Measurements from ENCODE around the gene UGP2.

Gene UGP2

DNA sequence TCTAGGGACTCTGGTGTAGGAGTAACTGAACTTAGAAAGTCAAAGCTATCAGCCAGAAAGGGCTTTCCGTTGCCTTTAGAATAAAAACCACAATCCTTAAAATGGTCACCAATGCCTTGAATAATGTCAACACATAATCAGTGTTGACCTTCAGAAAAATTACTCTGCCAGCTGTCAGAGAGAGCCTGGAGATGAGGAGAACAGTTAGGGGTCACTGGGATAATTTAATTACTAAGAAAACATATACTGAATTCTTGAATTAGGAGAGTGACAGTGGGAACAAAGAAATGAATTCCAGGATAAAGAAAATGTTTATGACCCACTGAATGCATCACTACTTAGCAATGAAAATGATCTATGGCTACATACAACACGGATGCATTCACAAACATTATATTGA, 23.4 kb upstream of the UGP2 start:
- Histone ChIP-seq H3F3A (ENCODE audit: insufficient read depth, low read length) (no peaks in the 10 kb centered on the region), H3K4me3 (ENCODE audit: low read length) (no peak overlapping the region), H3K27ac (ENCODE audit: low read length) (no peak overlapping the region), H3K79me2 (ENCODE audit: low read length) (no peaks in the 10 kb centered on the region), H4K20me1 (ENCODE audit: insufficient read depth, low read length) (no peaks in the 10 kb centered on the region), H3K9me2 (replicated peaks; ENCODE audit: insufficient read depth, low read length) (no peaks in the 10 kb centered on the region), H3K9ac (ENCODE audit: low read length) (no peak overlapping the region), H3K36me3 (replicated peaks; ENCODE audit: insufficient read depth, low read length) (no peaks in the 10 kb centered on the region), H2AFZ (ENCODE audit: low read length) (no peak overlapping the region), H3K4me2 (ENCODE audit: low read depth, low read length) (no peak overlapping the region), H3K27me3 (replicated peaks; ENCODE audit: insufficient read depth, low read length) (no peaks in the 10 kb centered on the region), H3K4me1 (ENCODE audit: low read length) (no peaks in the 10 kb centered on the region), H3K9me3 (replicated peaks; ENCODE audit: insufficient read depth, low read length) (no peaks in the 10 kb centered on the region)
- TF ChIP-seq EZH2phosphoT487 (IDR thresholded peaks at IDR 0.05; ENCODE audit: low read length) (no peak), EZH2 (optimal IDR thresholded peaks at IDR 0.05; ENCODE audit: low read depth, low read length) (no peak), CTCF (IDR thresholded peaks at IDR 0.05; ENCODE audit: low read length) (no peak)
- DNase-seq, result no peak

GRCh38 chr2:63819256-63819655, 22.4 kb upstream of the UGP2 start:
- no peaks in the 10 kb centered on the region for H3F3A ChIP-seq (ENCODE audit: insufficient read depth, low read length)
- no peaks in the 10 kb centered on the region for H3K79me2 ChIP-seq (ENCODE audit: low read length)
- H2AFZ ChIP-seq (ENCODE audit: low read length), result no peak overlapping the region

GRCh38 chr2:63819765-63820717, 21.7 kb upstream of the UGP2 start:
- Histone ChIP-seq H3K4me3 (ENCODE audit: low read length) (no peak overlapping the region), H2AFZ (ENCODE audit: low read length) (no peak overlapping the region), H3K9me2 (replicated peaks; ENCODE audit: insufficient read depth, low read length) (no peaks in the 10 kb centered on the region), H3K9me3 (replicated peaks; ENCODE audit: insufficient read depth, low read length) (no peaks in the 10 kb centered on the region), H3K27me3 (replicated peaks; ENCODE audit: insufficient read depth, low read length) (no peaks in the 10 kb centered on the region), H4K20me1 (ENCODE audit: insufficient read depth, low read length) (no peaks in the 10 kb centered on the region), H3F3A (ENCODE audit: insufficient read depth, low read length) (no peaks in the 10 kb centered on the region), H3K9ac (ENCODE audit: low read length) (no peak overlapping the region), H3K79me2 (ENCODE audit: low read length) (no peaks in the 10 kb centered on the region), H3K4me1 (ENCODE audit: low read length) (no peaks in the 10 kb centered on the region), H3K27ac (ENCODE audit: low read length) (no peak overlapping the region), H3K4me2 (ENCODE audit: low read depth, low read length) (no peak overlapping the region), H3K36me3 (replicated peaks; ENCODE audit: insufficient read depth, low read length) (no peaks in the 10 kb centered on the region)
- no peak for TF ChIP-seq EZH2 (optimal IDR thresholded peaks at IDR 0.05; ENCODE audit: low read depth, low read length)
- no peak for TF ChIP-seq EZH2phosphoT487 (IDR thresholded peaks at IDR 0.05; ENCODE audit: low read length)
- no peak for TF ChIP-seq CTCF (IDR thresholded peaks at IDR 0.05; ENCODE audit: low read length)
- no peak for DNase-seq

More at GRCh38 chr2:63819256-63819655, 22.4 kb upstream of the UGP2 start:
- Histone ChIP-seq H3K9me3 (replicated peaks; ENCODE audit: insufficient read depth, low read length) (no peaks in the 10 kb centered on the region), H3K4me3 (ENCODE audit: low read length) (no peak overlapping the region), H3K4me2 (ENCODE audit: low read depth, low read length) (no peak overlapping the region), H3K9me2 (replicated peaks; ENCODE audit: insufficient read depth, low read length) (no peaks in the 10 kb centered on the region), H3K27ac (ENCODE audit: low read length) (no peak overlapping the region), H3K36me3 (replicated peaks; ENCODE audit: insufficient read depth, low read length) (no peaks in the 10 kb centered on the region), H3K4me1 (ENCODE audit: low read length) (no peaks in the 10 kb centered on the region), H3K9ac (ENCODE audit: low read length) (no peak overlapping the region), H4K20me1 (ENCODE audit: insufficient read depth, low read length) (no peaks in the 10 kb centered on the region), H3K27me3 (replicated peaks; ENCODE audit: insufficient read depth, low read length) (no peaks in the 10 kb centered on the region)
- DNase-seq, result no peak
- TF ChIP-seq CTCF (IDR thresholded peaks at IDR 0.05; ENCODE audit: low read length), result no peak
- no peak for TF ChIP-seq EZH2phosphoT487 (IDR thresholded peaks at IDR 0.05; ENCODE audit: low read length)
- TF ChIP-seq EZH2 (optimal IDR thresholded peaks at IDR 0.05; ENCODE audit: low read depth, low read length), result no peak

All from MM.1S (cell line).